H1 (cell line): ENCODE measurements around the gene GLCE. TPM values are rescaled to one million over a fixed set of nuclear protein-coding genes. Genes with fewer than 3 reads are reported as not detected.

Source experiments
- CTCF ChIA-PET: fragments of 300-600 bp; sonication (Branson Sonifier 250); formaldehyde crosslinking; loops from one replicate; lab custom pipeline; 2021; ENCODE audit not compliant: partially characterized antibody; lab: Charles Lee
- POLR2A ChIA-PET: fragments of 300-600 bp; sonication (Branson Sonifier 250); formaldehyde crosslinking; loops from one replicate; lab custom pipeline; 2021; ENCODE audit warnings: inconsistent platforms; ENCODE audit not compliant: partially characterized antibody; lab: Charles Lee
- DNase-seq, 2 experiments: peaks; one replicate each; pipeline versions ENCODE4 v3.0.0 to v3.0.0-alpha.2; 2010 to 2022; ENCODE audit warnings: low spot score in 2 of 2, low read depth in 1 of 2, mixed read lengths in 1 of 2
- FAIRE-seq: peaks from 2 replicates; lab custom pipeline; 2011; peaks lifted over from hg19 to GRCh38; lab: Jason Lieb, UNC
- H2AFZ ChIP-seq: 2 replicates; pipeline ENCODE4 v1.8.1; 2012; ENCODE audit warnings: low read length, inconsistent platforms
- H2AK5ac ChIP-seq: 2 replicates; pipeline ENCODE4 v1.6.1; 2013; ENCODE audit warnings: low read depth, low read length
- H2BK120ac ChIP-seq: replicated peaks from 2 replicates; pipeline ENCODE3; 2013; ENCODE audit warnings: low read depth, low read length, inconsistent platforms
- H2BK12ac ChIP-seq: 2 replicates; pipeline ENCODE4 v1.6.1; 2013; ENCODE audit warnings: low read depth, low read length
- H2BK15ac ChIP-seq: 2 replicates; pipeline ENCODE4 v1.6.1; 2013; ENCODE audit warnings: low read length
- H2BK20ac ChIP-seq: 2 replicates; pipeline ENCODE4 v1.6.1; 2013; ENCODE audit warnings: low read length
- H2BK5ac ChIP-seq: 2 replicates; pipeline ENCODE4 v1.6.1; 2013; ENCODE audit warnings: low read depth, low read length
- H3K14ac ChIP-seq: 2 replicates; pipeline ENCODE4 v1.6.1; 2013; ENCODE audit warnings: inconsistent platforms; ENCODE audit not compliant: insufficient read length
- H3K18ac ChIP-seq: 2 replicates; pipeline ENCODE4 v1.6.1; 2013; ENCODE audit warnings: low read length; ENCODE audit errors: extremely low read depth
- H3K23ac ChIP-seq: 2 replicates; pipeline ENCODE4 v1.6.1; 2013; ENCODE audit warnings: inconsistent platforms; ENCODE audit not compliant: insufficient read length
- H3K23me2 ChIP-seq: 2 replicates; pipeline ENCODE4 v1.6.1; 2013; ENCODE audit warnings: low read depth, low read length
- H3K27ac ChIP-seq: 2 replicates; pipeline ENCODE4 v1.6.1; 2011; ENCODE audit warnings: low read depth, low read length, inconsistent platforms
- H3K27me3 ChIP-seq, 4 experiments: replicated peaks in 1 of 4; 1 replicate in 1 of 4; 2 replicates in 3 of 4; pipeline versions ENCODE4 v1.6.1 to v1.8.1; 2011 to 2013; ENCODE audit warnings: low read length in 3 of 4, mild to moderate bottlenecking in 3 of 4, inconsistent platforms in 2 of 4, mixed read lengths in 2 of 4, moderate library complexity in 1 of 4; ENCODE audit not compliant: control insufficient read depth in 3 of 4, insufficient read depth in 3 of 4; ENCODE audit errors: extremely low read depth in 1 of 4
- H3K36me3 ChIP-seq, 4 experiments: 2 replicates each; pipeline versions ENCODE4 v1.6.1 to v1.8.1; 2011 to 2013; ENCODE audit warnings: mild to moderate bottlenecking in 4 of 4, low read length in 3 of 4, moderate library complexity in 2 of 4, control low read depth in 1 of 4, inconsistent platforms in 1 of 4; ENCODE audit not compliant: insufficient read depth in 4 of 4, control insufficient read depth in 2 of 4
- H3K4ac ChIP-seq: replicated peaks from 2 replicates; pipeline ENCODE3; 2013; ENCODE audit warnings: low read length, low read depth, mixed read lengths, inconsistent platforms; ENCODE audit not compliant: insufficient read length
- H3K4me1 ChIP-seq, 4 experiments: replicated peaks in 1 of 4; 1 replicate in 1 of 4; 2 replicates in 3 of 4; pipeline versions ENCODE4 v1.6.1 to v1.8.1; 2011 to 2013; ENCODE audit warnings: low read length in 3 of 4, inconsistent platforms in 2 of 4, mixed read lengths in 1 of 4; ENCODE audit not compliant: insufficient read depth in 4 of 4, control insufficient read depth in 3 of 4
- H3K4me2 ChIP-seq, 2 experiments: 2 replicates each; pipeline versions ENCODE4 v1.6.1 to v1.8.1; 2011 to 2013; ENCODE audit warnings: low read depth in 2 of 2, low read length in 2 of 2, control low read depth in 1 of 2, inconsistent platforms in 1 of 2, mild to moderate bottlenecking in 1 of 2; ENCODE audit not compliant: insufficient read depth in 1 of 2
- H3K4me3 ChIP-seq, 4 experiments: fragments of 200-600, 300-600 bp in 1 of 4; sonication (generic), shearing (Covaris generic), sonication (Bioruptor Twin) in 1 of 4; 2 replicates each; pipeline versions ENCODE4 v1.5.1 to v1.8.1; 2011 to 2016; ENCODE audit warnings: low read length in 4 of 4, low read depth in 3 of 4, control low read depth in 2 of 4, inconsistent platforms in 2 of 4, mild to moderate bottlenecking in 2 of 4, mixed read lengths in 1 of 4, moderate library complexity in 1 of 4; ENCODE audit not compliant: insufficient read depth in 2 of 4; ENCODE audit errors: extremely low read depth in 1 of 4
- H3K56ac ChIP-seq: replicated peaks from 2 replicates; pipeline ENCODE3; 2013; ENCODE audit warnings: low read depth, mild to moderate bottlenecking, mixed read lengths, low read length, inconsistent platforms; ENCODE audit not compliant: insufficient read length
- H3K79me1 ChIP-seq: 2 replicates; pipeline ENCODE4 v1.6.1; 2013; ENCODE audit warnings: low read depth, low read length, control low read depth
- H3K79me2 ChIP-seq, 2 experiments: 2 replicates each; pipeline versions ENCODE4 v1.6.1 to v1.8.1; 2012 to 2013; ENCODE audit warnings: low read length in 2 of 2, mild to moderate bottlenecking in 2 of 2, inconsistent platforms in 1 of 2; ENCODE audit not compliant: insufficient read depth in 2 of 2, control insufficient read depth in 1 of 2
- H3K9ac ChIP-seq, 4 experiments: replicated peaks in 1 of 4; 1 replicate in 1 of 4; 2 replicates in 3 of 4; pipeline versions ENCODE4 v1.6.1 to v1.8.1; 2011 to 2013; ENCODE audit warnings: low read depth in 3 of 4, low read length in 3 of 4, control low read depth in 2 of 4, mild to moderate bottlenecking in 2 of 4, moderate library complexity in 2 of 4, inconsistent platforms in 1 of 4; ENCODE audit errors: extremely low read depth in 1 of 4
- H3K9me3 ChIP-seq, 2 experiments: 2 replicates each; pipeline versions ENCODE4 v1.6.1 to v1.8.1; 2012 to 2013; ENCODE audit warnings: mild to moderate bottlenecking in 2 of 2, moderate library complexity in 2 of 2, control low read depth in 1 of 2, inconsistent platforms in 1 of 2, low read depth in 1 of 2, low read length in 1 of 2, mixed read lengths in 1 of 2; ENCODE audit not compliant: insufficient read depth in 2 of 2
- H4K20me1 ChIP-seq, 2 experiments: replicated peaks in 1 of 2; 2 replicates each; pipeline versions ENCODE3 to v1.8.1; 2011 to 2013; ENCODE audit warnings: inconsistent platforms in 2 of 2, low read length in 2 of 2, mild to moderate bottlenecking in 1 of 2; ENCODE audit not compliant: insufficient read depth in 2 of 2, control insufficient read depth in 1 of 2
- H4K5ac ChIP-seq: 2 replicates; pipeline ENCODE4 v1.6.1; 2013; ENCODE audit warnings: low read length, low read depth, mixed read lengths, inconsistent platforms; ENCODE audit not compliant: insufficient read length
- H4K8ac ChIP-seq: 2 replicates; pipeline ENCODE4 v1.8.0; 2013; ENCODE audit warnings: mild to moderate bottlenecking, moderate library complexity, low read length, inconsistent platforms; ENCODE audit not compliant: insufficient read depth; ENCODE audit errors: extremely low read depth
- H4K91ac ChIP-seq: replicated peaks from 2 replicates; pipeline ENCODE3; 2013; ENCODE audit warnings: low read length, mixed read lengths, inconsistent platforms; ENCODE audit not compliant: insufficient read length
- CBX5 ChIP-seq: fragments of 300-800, 300-1000 bp; sonication (generic); IDR thresholded peaks from 2 replicates; pipeline ENCODE4 v1.7.1; 2016; ENCODE audit warnings: antibody characterized with exemption, low read length, low read depth
- CHD2 ChIP-seq: IDR thresholded peaks from 2 replicates; pipeline ENCODE4 v1.6.1; 2012; ENCODE audit warnings: low read length, improper control_type of control experiment
- EP300 ChIP-seq, 2 experiments: IDR thresholded peaks; 1 replicate in 1 of 2; 2 replicates in 1 of 2; pipeline ENCODE4 v1.6.1; 2011 to 2012; ENCODE audit warnings: low read depth in 2 of 2, low read length in 2 of 2, mild to moderate bottlenecking in 2 of 2, borderline replicate concordance in 1 of 2, inconsistent platforms in 1 of 2, moderate library complexity in 1 of 2
- JUN ChIP-seq: IDR thresholded peaks from 2 replicates; pipeline ENCODE4 v1.6.1; 2011; ENCODE audit warnings: low read depth, mild to moderate bottlenecking, improper control_type of control experiment, low read length
- POLR2A ChIP-seq, 2 experiments: IDR thresholded peaks; 1 replicate in 1 of 2; 2 replicates in 1 of 2; pipeline ENCODE4 v1.6.1; 2011; ENCODE audit warnings: low read depth in 2 of 2, low read length in 2 of 2, mild to moderate bottlenecking in 2 of 2; ENCODE audit errors: control extremely low read depth in 1 of 2
- POU5F1 ChIP-seq: IDR thresholded peaks from 2 replicates; pipeline ENCODE4 v1.6.1; 2011; ENCODE audit warnings: low read depth, mild to moderate bottlenecking, low read length, moderate library complexity
- SAP30 ChIP-seq: fragments of 300-600 bp; sonication (generic); IDR thresholded peaks from 2 replicates; pipeline ENCODE4 v1.7.1; 2012; ENCODE audit warnings: low read length, moderate library complexity, mild to moderate bottlenecking, inconsistent platforms; ENCODE audit not compliant: insufficient read depth, insufficient replicate concordance
- SIRT6 ChIP-seq: IDR thresholded peaks from one replicate; pipeline ENCODE4 v1.7.1; 2012; ENCODE audit warnings: low read length, inconsistent platforms
- SP2 ChIP-seq: IDR thresholded peaks from 2 replicates; pipeline ENCODE4 v1.6.1; 2012; ENCODE audit warnings: mild to moderate bottlenecking, low read length, inconsistent platforms
- SP4 ChIP-seq: IDR thresholded peaks from 2 replicates; pipeline ENCODE4 v1.6.1; 2012; ENCODE audit warnings: low read length, inconsistent platforms
- WGBS, 2 experiments: shearing (Covaris generic) in 1 of 2; methylation state at CpG; one replicate each; pipeline versions ENCODE4 v1.1.6 to v1.1.7; 2013 to 2015; ENCODE audit warnings: low lambda C conversion rate in 2 of 2, mixed read lengths in 2 of 2, inconsistent platforms in 1 of 2, low coverage in 1 of 2, missing lambda C conversion rate in 1 of 2; ENCODE audit not compliant: insufficient replicate concordance in 2 of 2, insufficient coverage in 1 of 2, insufficient read length in 1 of 2; ENCODE audit errors: extremely low coverage in 1 of 2, missing lambda C conversion rate in 1 of 2; 5-methylcytosine and 5-hydroxymethylcytosine counted together
- polyA plus RNA-seq, 7 experiments: library from polyadenylated mRNA; depleted of rRNA in 3 of 7; stranded (reverse) in 5 of 7; unstranded in 2 of 7; fragments of >200 nt in 5 of 7; fragments of 200-250 nt in 2 of 7; gene quantifications; 1 replicate in 5 of 7; 2 replicates in 1 of 7; 4 replicates in 1 of 7; pipeline versions ENCODE4 v1.2.1 to v1.2.3, GENCODE V29; 2011 to 2013; ENCODE audit warnings: missing spikeins in 2 of 7, mixed read lengths in 2 of 7
- total RNA-seq: library from RNA; stranded (reverse); fragmentation: NEBNext Ultra II Directional; extraction: Animal tissue kit (Norgen Biotek cat#: 25700); gene quantifications from 2 replicates; pipeline ENCODE4 v1.2.1, GENCODE V29; 2021
- TF ChIP-seq, protein P1 (sequence below): IDR thresholded peaks from 2 replicates; pipeline ENCODE4 v1.6.1; 2012; ENCODE audit warnings: inconsistent platforms
- TF ChIP-seq, protein P2 (sequence below), 3 experiments: IDR thresholded peaks; 1 replicate in 2 of 3; 2 replicates in 1 of 3; pipeline versions ENCODE4 v1.5.1 to v1.6.1; 2011; ENCODE audit warnings: low read length in 3 of 3, mild to moderate bottlenecking in 3 of 3, inconsistent platforms in 2 of 3, low read depth in 1 of 3, moderate library complexity in 1 of 3; ENCODE audit not compliant: insufficient read depth in 1 of 3; ENCODE audit errors: control extremely low read depth in 1 of 3

GLCE gene
- total and polyA plus RNA-seq, 2 of the 8 experiments (the other 6 are each of a cell fraction or from before 2014, with no cell fraction given) = 17.1 to 22.7 TPM

DNA sequence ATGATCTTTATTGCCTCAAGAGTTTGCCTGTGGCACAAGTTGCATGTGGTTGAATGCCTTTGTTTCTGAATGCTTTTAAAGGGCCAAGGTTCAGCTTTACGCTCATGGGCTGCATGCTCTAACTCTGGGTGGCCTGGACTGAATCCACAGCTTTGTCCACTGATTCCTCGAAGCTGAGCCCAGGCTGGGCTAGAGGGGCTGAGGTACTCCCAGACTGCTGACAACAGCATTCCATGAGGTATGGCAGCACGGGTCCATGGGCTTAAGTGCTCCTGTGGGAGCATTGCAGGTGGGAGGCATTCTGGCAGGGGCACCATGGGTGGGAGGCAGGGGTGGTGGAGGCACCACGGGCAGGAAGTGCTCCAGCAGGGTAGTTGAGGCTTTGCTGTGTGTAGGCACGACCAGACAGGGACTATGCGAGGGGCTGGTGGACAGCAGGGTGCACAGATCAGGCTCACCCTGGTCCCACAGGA lies 61.6 kb downstream of the GLCE start:
- Histone ChIP-seq H3K56ac (no peak overlapping the region), H3K23ac (no peak overlapping the region), H2BK20ac (no peak overlapping the region), H2BK5ac (no peak overlapping the region), H4K91ac (no peak overlapping the region), H4K20me1 (no peaks in the 10 kb centered on the region), H3K79me2 (no peaks in the 10 kb centered on the region; a peak in 1 of 4 replicates), H3K79me1 (no peaks in the 10 kb centered on the region), H3K23me2 (no peaks in the 10 kb centered on the region), H2BK15ac (no peak overlapping the region; the same call in 1 of the 2 replicates), H3K18ac (no peak overlapping the region), H2AK5ac (no peak overlapping the region), H3K36me3 (no peaks in the 10 kb centered on the region; a peak in 1 of 8 replicates), H3K27me3 (peaks cover 0 to 1% (median 0%) of the 10 kb centered on the region in 4 experiments; a peak in 1 of 7 replicates), H4K5ac (no peak overlapping the region), H3K14ac (no peak overlapping the region), H3K27ac (no peak overlapping the region), H2BK120ac (no peak overlapping the region), H3K9me3 (0 out of 4 replicates have a peak, but pooled peaks cover 0 to 3% of the 10 kb centered on the region in 2 experiments), H2AFZ (no peak overlapping the region), H2BK12ac (no peak overlapping the region), H3K4me1 (peaks cover 0 to 8% (median 3%) of the 10 kb centered on the region in 4 experiments; a peak in 4 of 7 replicates), H4K8ac (no peak overlapping the region), H3K4me3 (no peak overlapping the region), H3K9ac (no peak overlapping the region), H3K4me2 (no peak overlapping the region), H3K4ac (no peak overlapping the region)
- DNase-seq (no peak), FAIRE-seq (no peak)
- ChIA-PET CTCF (interaction anchor here (0.7 to 2.6 kb wide), 4 partner anchors 12 to 163 kb away, joined by 3 to 16 read pairs (median 4); no protein-coding TSS in a partner anchor), POLR2A (no interaction called here)
- 85% methylated on average over 6 of the region's 6 CpGs; no CpG with 5 or more reads in 1 of the 2 experiments for WGBS, 2 experiments
- TF ChIP-seq POU5F1 = no peak
- TF ChIP-seq, protein P1, sequence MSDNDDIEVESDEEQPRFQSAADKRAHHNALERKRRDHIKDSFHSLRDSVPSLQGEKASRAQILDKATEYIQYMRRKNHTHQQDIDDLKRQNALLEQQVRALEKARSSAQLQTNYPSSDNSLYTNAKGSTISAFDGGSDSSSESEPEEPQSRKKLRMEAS = no peak
- no peak for TF ChIP-seq SP4
- TF ChIP-seq CHD2 = no peak
- TF ChIP-seq, protein P2, sequence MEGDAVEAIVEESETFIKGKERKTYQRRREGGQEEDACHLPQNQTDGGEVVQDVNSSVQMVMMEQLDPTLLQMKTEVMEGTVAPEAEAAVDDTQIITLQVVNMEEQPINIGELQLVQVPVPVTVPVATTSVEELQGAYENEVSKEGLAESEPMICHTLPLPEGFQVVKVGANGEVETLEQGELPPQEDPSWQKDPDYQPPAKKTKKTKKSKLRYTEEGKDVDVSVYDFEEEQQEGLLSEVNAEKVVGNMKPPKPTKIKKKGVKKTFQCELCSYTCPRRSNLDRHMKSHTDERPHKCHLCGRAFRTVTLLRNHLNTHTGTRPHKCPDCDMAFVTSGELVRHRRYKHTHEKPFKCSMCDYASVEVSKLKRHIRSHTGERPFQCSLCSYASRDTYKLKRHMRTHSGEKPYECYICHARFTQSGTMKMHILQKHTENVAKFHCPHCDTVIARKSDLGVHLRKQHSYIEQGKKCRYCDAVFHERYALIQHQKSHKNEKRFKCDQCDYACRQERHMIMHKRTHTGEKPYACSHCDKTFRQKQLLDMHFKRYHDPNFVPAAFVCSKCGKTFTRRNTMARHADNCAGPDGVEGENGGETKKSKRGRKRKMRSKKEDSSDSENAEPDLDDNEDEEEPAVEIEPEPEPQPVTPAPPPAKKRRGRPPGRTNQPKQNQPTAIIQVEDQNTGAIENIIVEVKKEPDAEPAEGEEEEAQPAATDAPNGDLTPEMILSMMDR (IDR thresholded peaks at IDR 0.05; ENCODE audit: control extremely low read depth in 1 of 3, insufficient read depth in 1 of 3, low read depth in 1 of 3, low read length in 3 of 3) = no peak
- no peak for TF ChIP-seq SP2
- no peak for TF ChIP-seq JUN
- no peak for TF ChIP-seq SAP30
- TF ChIP-seq EP300 (IDR thresholded peaks at IDR 0.05; ENCODE audit: borderline replicate concordance in 1 of 2, low read depth in 2 of 2, low read length in 2 of 2) = no peak
- no peak for TF ChIP-seq CBX5
- TF ChIP-seq SIRT6 = no peak
- TF ChIP-seq POLR2A (IDR thresholded peaks at IDR 0.05; ENCODE audit: control extremely low read depth in 1 of 2, low read depth in 2 of 2, low read length in 2 of 2) = no peak
